H1 (cell line): Measurements from ENCODE around the gene PWP1. TPM values are rescaled to one million over a fixed set of nuclear protein-coding genes. Genes with fewer than 3 reads are reported as not detected.

Experiments used
- CTCF ChIA-PET: fragments of 300-600 bp; sonication (Branson Sonifier 250); formaldehyde crosslinking; loops from one replicate; lab custom pipeline; 2021; ENCODE audit not compliant: partially characterized antibody; lab: Charles Lee
- POLR2A ChIA-PET: fragments of 300-600 bp; sonication (Branson Sonifier 250); formaldehyde crosslinking; loops from one replicate; lab custom pipeline; 2021; ENCODE audit warnings: inconsistent platforms; ENCODE audit not compliant: partially characterized antibody; lab: Charles Lee
- DNase-seq, 2 experiments: peaks; one replicate each; pipeline versions ENCODE4 v3.0.0 to v3.0.0-alpha.2; 2010 to 2022; ENCODE audit warnings: low spot score in 2 of 2, low read depth in 1 of 2, mixed read lengths in 1 of 2
- FAIRE-seq: peaks from 2 replicates; lab custom pipeline; 2011; peaks lifted over from hg19 to GRCh38; lab: Jason Lieb, UNC
- H2AFZ ChIP-seq: 2 replicates; pipeline ENCODE4 v1.8.1; 2012; ENCODE audit warnings: low read length, inconsistent platforms
- H2AK5ac ChIP-seq: 2 replicates; pipeline ENCODE4 v1.6.1; 2013; ENCODE audit warnings: low read depth, low read length
- H2BK120ac ChIP-seq: replicated peaks from 2 replicates; pipeline ENCODE3; 2013; ENCODE audit warnings: low read depth, low read length, inconsistent platforms
- H2BK12ac ChIP-seq: 2 replicates; pipeline ENCODE4 v1.6.1; 2013; ENCODE audit warnings: low read depth, low read length
- H2BK15ac ChIP-seq: 2 replicates; pipeline ENCODE4 v1.6.1; 2013; ENCODE audit warnings: low read length
- H2BK20ac ChIP-seq: 2 replicates; pipeline ENCODE4 v1.6.1; 2013; ENCODE audit warnings: low read length
- H2BK5ac ChIP-seq: 2 replicates; pipeline ENCODE4 v1.6.1; 2013; ENCODE audit warnings: low read depth, low read length
- H3K14ac ChIP-seq: 2 replicates; pipeline ENCODE4 v1.6.1; 2013; ENCODE audit warnings: inconsistent platforms; ENCODE audit not compliant: insufficient read length
- H3K18ac ChIP-seq: 2 replicates; pipeline ENCODE4 v1.6.1; 2013; ENCODE audit warnings: low read length; ENCODE audit errors: extremely low read depth
- H3K23ac ChIP-seq: 2 replicates; pipeline ENCODE4 v1.6.1; 2013; ENCODE audit warnings: inconsistent platforms; ENCODE audit not compliant: insufficient read length
- H3K23me2 ChIP-seq: 2 replicates; pipeline ENCODE4 v1.6.1; 2013; ENCODE audit warnings: low read depth, low read length
- H3K27ac ChIP-seq: 2 replicates; pipeline ENCODE4 v1.6.1; 2011; ENCODE audit warnings: low read depth, low read length, inconsistent platforms
- H3K27me3 ChIP-seq, 4 experiments: replicated peaks in 1 of 4; 1 replicate in 1 of 4; 2 replicates in 3 of 4; pipeline versions ENCODE4 v1.6.1 to v1.8.1; 2011 to 2013; ENCODE audit warnings: low read length in 3 of 4, mild to moderate bottlenecking in 3 of 4, inconsistent platforms in 2 of 4, mixed read lengths in 2 of 4, moderate library complexity in 1 of 4; ENCODE audit not compliant: control insufficient read depth in 3 of 4, insufficient read depth in 3 of 4; ENCODE audit errors: extremely low read depth in 1 of 4
- H3K36me3 ChIP-seq, 4 experiments: 2 replicates each; pipeline versions ENCODE4 v1.6.1 to v1.8.1; 2011 to 2013; ENCODE audit warnings: mild to moderate bottlenecking in 4 of 4, low read length in 3 of 4, moderate library complexity in 2 of 4, control low read depth in 1 of 4, inconsistent platforms in 1 of 4; ENCODE audit not compliant: insufficient read depth in 4 of 4, control insufficient read depth in 2 of 4
- H3K4ac ChIP-seq: replicated peaks from 2 replicates; pipeline ENCODE3; 2013; ENCODE audit warnings: low read length, low read depth, mixed read lengths, inconsistent platforms; ENCODE audit not compliant: insufficient read length
- H3K4me1 ChIP-seq, 4 experiments: replicated peaks in 1 of 4; 1 replicate in 1 of 4; 2 replicates in 3 of 4; pipeline versions ENCODE4 v1.6.1 to v1.8.1; 2011 to 2013; ENCODE audit warnings: low read length in 3 of 4, inconsistent platforms in 2 of 4, mixed read lengths in 1 of 4; ENCODE audit not compliant: insufficient read depth in 4 of 4, control insufficient read depth in 3 of 4
- H3K4me2 ChIP-seq, 2 experiments: 2 replicates each; pipeline versions ENCODE4 v1.6.1 to v1.8.1; 2011 to 2013; ENCODE audit warnings: low read depth in 2 of 2, low read length in 2 of 2, control low read depth in 1 of 2, inconsistent platforms in 1 of 2, mild to moderate bottlenecking in 1 of 2; ENCODE audit not compliant: insufficient read depth in 1 of 2
- H3K4me3 ChIP-seq, 4 experiments: fragments of 200-600, 300-600 bp in 1 of 4; sonication (generic), shearing (Covaris generic), sonication (Bioruptor Twin) in 1 of 4; 2 replicates each; pipeline versions ENCODE4 v1.5.1 to v1.8.1; 2011 to 2016; ENCODE audit warnings: low read length in 4 of 4, low read depth in 3 of 4, control low read depth in 2 of 4, inconsistent platforms in 2 of 4, mild to moderate bottlenecking in 2 of 4, mixed read lengths in 1 of 4, moderate library complexity in 1 of 4; ENCODE audit not compliant: insufficient read depth in 2 of 4; ENCODE audit errors: extremely low read depth in 1 of 4
- H3K56ac ChIP-seq: replicated peaks from 2 replicates; pipeline ENCODE3; 2013; ENCODE audit warnings: low read depth, mild to moderate bottlenecking, mixed read lengths, low read length, inconsistent platforms; ENCODE audit not compliant: insufficient read length
- H3K79me1 ChIP-seq: 2 replicates; pipeline ENCODE4 v1.6.1; 2013; ENCODE audit warnings: low read depth, low read length, control low read depth
- H3K79me2 ChIP-seq, 2 experiments: 2 replicates each; pipeline versions ENCODE4 v1.6.1 to v1.8.1; 2012 to 2013; ENCODE audit warnings: low read length in 2 of 2, mild to moderate bottlenecking in 2 of 2, inconsistent platforms in 1 of 2; ENCODE audit not compliant: insufficient read depth in 2 of 2, control insufficient read depth in 1 of 2
- H3K9ac ChIP-seq, 4 experiments: replicated peaks in 1 of 4; 1 replicate in 1 of 4; 2 replicates in 3 of 4; pipeline versions ENCODE4 v1.6.1 to v1.8.1; 2011 to 2013; ENCODE audit warnings: low read depth in 3 of 4, low read length in 3 of 4, control low read depth in 2 of 4, mild to moderate bottlenecking in 2 of 4, moderate library complexity in 2 of 4, inconsistent platforms in 1 of 4; ENCODE audit errors: extremely low read depth in 1 of 4
- H3K9me3 ChIP-seq, 2 experiments: 2 replicates each; pipeline versions ENCODE4 v1.6.1 to v1.8.1; 2012 to 2013; ENCODE audit warnings: mild to moderate bottlenecking in 2 of 2, moderate library complexity in 2 of 2, control low read depth in 1 of 2, inconsistent platforms in 1 of 2, low read depth in 1 of 2, low read length in 1 of 2, mixed read lengths in 1 of 2; ENCODE audit not compliant: insufficient read depth in 2 of 2
- H4K20me1 ChIP-seq, 2 experiments: replicated peaks in 1 of 2; 2 replicates each; pipeline versions ENCODE3 to v1.8.1; 2011 to 2013; ENCODE audit warnings: inconsistent platforms in 2 of 2, low read length in 2 of 2, mild to moderate bottlenecking in 1 of 2; ENCODE audit not compliant: insufficient read depth in 2 of 2, control insufficient read depth in 1 of 2
- H4K5ac ChIP-seq: 2 replicates; pipeline ENCODE4 v1.6.1; 2013; ENCODE audit warnings: low read length, low read depth, mixed read lengths, inconsistent platforms; ENCODE audit not compliant: insufficient read length
- H4K8ac ChIP-seq: 2 replicates; pipeline ENCODE4 v1.8.0; 2013; ENCODE audit warnings: mild to moderate bottlenecking, moderate library complexity, low read length, inconsistent platforms; ENCODE audit not compliant: insufficient read depth; ENCODE audit errors: extremely low read depth
- H4K91ac ChIP-seq: replicated peaks from 2 replicates; pipeline ENCODE3; 2013; ENCODE audit warnings: low read length, mixed read lengths, inconsistent platforms; ENCODE audit not compliant: insufficient read length
- ATF2 ChIP-seq: IDR thresholded peaks from 2 replicates; pipeline ENCODE4 v1.6.1; 2012; ENCODE audit warnings: low read length, inconsistent platforms
- FOSL1 ChIP-seq: IDR thresholded peaks from 2 replicates; pipeline ENCODE4 v1.6.1; 2011; ENCODE audit warnings: mild to moderate bottlenecking, low read depth, low read length, moderate library complexity; ENCODE audit not compliant: insufficient read depth
- NRF1 ChIP-seq: IDR thresholded peaks from 2 replicates; pipeline ENCODE4 v1.6.1; 2011; ENCODE audit warnings: mild to moderate bottlenecking, low read depth, low read length, improper control_type of control experiment
- PHF8 ChIP-seq: fragments of 200-600 bp; sonication (generic); conservative IDR thresholded peaks from 2 replicates; pipeline ENCODE4 v1.7.1; 2012; ENCODE audit warnings: low read depth, mild to moderate bottlenecking, inconsistent platforms, low read length, moderate library complexity
- POLR2AphosphoS5 ChIP-seq: IDR thresholded peaks from 2 replicates; pipeline ENCODE4 v1.6.1; 2011; ENCODE audit warnings: low read depth, low read length
- RNF2 ChIP-seq: fragments of 200-900, 300-1000 bp; sonication (generic); IDR thresholded peaks from 2 replicates; pipeline ENCODE4 v1.7.1; 2016; ENCODE audit warnings: borderline replicate concordance, low read depth, mild to moderate bottlenecking, antibody characterized with exemption, low read length; ENCODE audit not compliant: poor library complexity, severe bottlenecking; ENCODE audit errors: missing control alignments
- SIN3A ChIP-seq, 2 experiments: IDR thresholded peaks in 1 of 2; conservative IDR thresholded peaks in 1 of 2; 2 replicates each; pipeline ENCODE4 v1.6.1; 2011 to 2012; ENCODE audit warnings: low read length in 2 of 2, improper control_type of control experiment in 1 of 2, low read depth in 1 of 2, mild to moderate bottlenecking in 1 of 2
- TCF12 ChIP-seq: IDR thresholded peaks from 2 replicates; pipeline ENCODE4 v1.6.1; 2011; ENCODE audit warnings: low read depth, mild to moderate bottlenecking, low read length
- WGBS, 2 experiments: shearing (Covaris generic) in 1 of 2; methylation state at CpG; one replicate each; pipeline versions ENCODE4 v1.1.6 to v1.1.7; 2013 to 2015; ENCODE audit warnings: low lambda C conversion rate in 2 of 2, mixed read lengths in 2 of 2, inconsistent platforms in 1 of 2, low coverage in 1 of 2, missing lambda C conversion rate in 1 of 2; ENCODE audit not compliant: insufficient replicate concordance in 2 of 2, insufficient coverage in 1 of 2, insufficient read length in 1 of 2; ENCODE audit errors: extremely low coverage in 1 of 2, missing lambda C conversion rate in 1 of 2; 5-methylcytosine and 5-hydroxymethylcytosine counted together
- polyA plus RNA-seq, 7 experiments: library from polyadenylated mRNA; depleted of rRNA in 3 of 7; stranded (reverse) in 5 of 7; unstranded in 2 of 7; fragments of >200 nt in 5 of 7; fragments of 200-250 nt in 2 of 7; gene quantifications; 1 replicate in 5 of 7; 2 replicates in 1 of 7; 4 replicates in 1 of 7; pipeline versions ENCODE4 v1.2.1 to v1.2.3, GENCODE V29; 2011 to 2013; ENCODE audit warnings: missing spikeins in 2 of 7, mixed read lengths in 2 of 7
- total RNA-seq: library from RNA; stranded (reverse); fragmentation: NEBNext Ultra II Directional; extraction: Animal tissue kit (Norgen Biotek cat#: 25700); gene quantifications from 2 replicates; pipeline ENCODE4 v1.2.1, GENCODE V29; 2021

Gene PWP1
- total and polyA plus RNA-seq, 2 of the 8 experiments (the other 6 are each of a cell fraction or from before 2014, with no cell fraction given): 57.8 to 78.5 TPM

- Histone ChIP-seq H4K8ac (0 out of 2 replicates have a peak overlapping the region, but pooled peaks have one; percentile 82), H2BK15ac (no peak overlapping the region), H3K9ac (peak overlapping the region in 3 of 4 experiments; percentile 34 to 38 (median 38); a peak in 5 of 7 replicates), H3K23me2 (no peaks in the 10 kb centered on the region), H3K36me3 (peaks cover 0 to 2% (median 0%) of the 10 kb centered on the region in 4 experiments; a peak in 1 of 8 replicates), H2BK20ac (0 out of 2 replicates have a peak overlapping the region, but pooled peaks have one; percentile 43), H4K5ac (peak overlapping the region; percentile 88), H3K4me1 (peaks cover 13 to 21% (median 14%) of the 10 kb centered on the region in 4 experiments), H3K4ac (peak overlapping the region; percentile 74), H3K9me3 (peaks cover 0 to 2% of the 10 kb centered on the region in 2 experiments; a peak in 1 of 4 replicates), H4K20me1 (no peaks in the 10 kb centered on the region), H3K27ac (peak overlapping the region; percentile 79), H3K79me1 (no peaks in the 10 kb centered on the region), H2AK5ac (no peak overlapping the region), H3K56ac (no peak overlapping the region), H3K27me3 (no peaks in the 10 kb centered on the region), H3K4me2 (peak overlapping the region; percentile 42 to 47; a peak in 3 of 4 replicates), H3K14ac (no peak overlapping the region), H4K91ac (peak overlapping the region; percentile 61), H2BK120ac (peak overlapping the region; percentile 35), H2BK12ac (peak overlapping the region; percentile 11; the same call in 1 of the 2 replicates), H2BK5ac (peak overlapping the region; percentile 66; the same call in 1 of the 2 replicates), H3K18ac (peak overlapping the region; percentile 85), H2AFZ (no peak overlapping the region), H3K23ac (no peak overlapping the region), H3K79me2 (no peaks in the 10 kb centered on the region), H3K4me3 (peak overlapping the region in 1 of 4 experiments; percentile 29; a peak in 3 of 8 replicates)
- CTCF ChIA-PET: interaction anchor here (0.6 to 1.5 kb wide), 3 partner anchors 15 to 493 kb away, joined by 3 to 4 read pairs (median 3); no protein-coding TSS in a partner anchor
- WGBS, 2 experiments: 19% methylated on average over 27 of the region's 27 CpGs; no CpG with 5 or more reads in 1 of the 2 experiments
- POLR2A ChIA-PET: interaction anchor here (1.5 to 4.6 kb wide), 6 partner anchors 10 to 39 kb away, joined by 4 to 46 read pairs (median 8); partner anchors contain the start of gene PWP1
- DNase-seq (peak in 1 of 2 experiments; percentile 77), FAIRE-seq (peak; percentile 70)
- TF ChIP-seq POLR2AphosphoS5: peak; percentile 19; the same call in 1 of the 2 replicates
- TF ChIP-seq SIN3A (conservative IDR thresholded peaks at IDR 0.05 in 1 of 2, IDR thresholded peaks at IDR 0.05 in 1 of 2; ENCODE audit: low read depth in 1 of 2, low read length in 2 of 2): 0 out of 4 replicates have a peak, but pooled peaks of 1 of the 2 experiments have one; percentile 44
- TF ChIP-seq RNF2: no peak
- TF ChIP-seq TCF12: peak; percentile 95
- no peak for TF ChIP-seq FOSL1
- TF ChIP-seq NRF1: no peak
- TF ChIP-seq PHF8: no peak
- 0 out of 2 replicates have a peak, but pooled peaks have one; percentile 62 for TF ChIP-seq ATF2
Observed at GRCh38 chr12:107645630-107646333, 39.8 kb upstream of the PWP1 start.
